ENCODE data around the gene TRIM9.

- no peak for TF ChIP-seq CTCF (IDR thresholded peaks at IDR 0.05)
- TF ChIP-seq POLR2A (IDR thresholded peaks at IDR 0.05) = no peak
Measured at GRCh38 chr14:51104467-51104866, 9.6 kb upstream of the TRIM9 start.
